HepG2 (cell line): ENCODE measurements around the gene TTLL4. TPM values are rescaled to one million over a fixed set of nuclear protein-coding genes. Genes with fewer than 3 reads are reported as not detected.

Experiments used
- AGO1 ChIP-seq: fragments of 200-400 bp; formaldehyde crosslinking; IDR thresholded peaks from 2 replicates; pipeline ENCODE4 v1.6.1; 2017; ENCODE audit warnings: mild to moderate bottlenecking, low read depth, low read length, moderate library complexity; ENCODE audit not compliant: poor library complexity, severe bottlenecking
- BHLHE40 ChIP-seq: IDR thresholded peaks from 2 replicates; pipeline ENCODE4 v1.6.1; 2011; ENCODE audit warnings: low read length, improper control_type of control experiment
- CENPX ChIP-seq: sonication (generic); formaldehyde crosslinking; IDR thresholded peaks from 2 replicates; pipeline ENCODE4 v1.9.0; 2021; ENCODE audit warnings: mild to moderate bottlenecking, missing genetic modification reagents, moderate library complexity
- GATAD2A ChIP-seq: IDR thresholded peaks from 2 replicates; pipeline ENCODE4 v1.6.1; 2016
- HHEX ChIP-seq: IDR thresholded peaks from 2 replicates; pipeline ENCODE4 v1.6.1; 2016; ENCODE audit warnings: control low read depth
- HIVEP1 ChIP-seq: sonication (generic); formaldehyde crosslinking; IDR thresholded peaks from 2 replicates; pipeline ENCODE4 v1.4.0; 2020; ENCODE audit warnings: mild to moderate bottlenecking, missing genetic modification reagents
- HOMEZ ChIP-seq: IDR thresholded peaks from 2 replicates; pipeline ENCODE4 v1.6.1; 2016; ENCODE audit warnings: low read depth
- IKZF1 ChIP-seq: fragments of 450-650 bp; IDR thresholded peaks from 2 replicates; pipeline ENCODE4 v1.7.1; 2016
- KAT2B ChIP-seq: fragments of 150-350 bp; IDR thresholded peaks from 2 replicates; pipeline ENCODE4 v1.6.1; 2014; ENCODE audit warnings: low read depth, low read length, borderline replicate concordance
- KDM1A ChIP-seq: IDR thresholded peaks from 2 replicates; pipeline ENCODE4 v1.6.1; 2016; ENCODE audit warnings: missing compliant biosample characterization
- KLF12 ChIP-seq: sonication (generic); formaldehyde crosslinking; IDR thresholded peaks from 2 replicates; pipeline ENCODE4 v1.4.0; 2020; ENCODE audit warnings: missing genetic modification reagents, borderline replicate concordance
- NR1H2 ChIP-seq: sonication (generic); formaldehyde crosslinking; IDR thresholded peaks from 2 replicates; pipeline ENCODE4 v1.8.1; 2022; ENCODE audit warnings: low read depth, missing genetic modification reagents, borderline replicate concordance
- RBAK ChIP-seq: sonication (generic); formaldehyde crosslinking; IDR thresholded peaks from 2 replicates; pipeline ENCODE4 v1.5.1; 2020; ENCODE audit warnings: mild to moderate bottlenecking, missing genetic modification reagents
- RFX1 ChIP-seq: fragments of 450-650 bp; IDR thresholded peaks from 2 replicates; pipeline ENCODE4 v1.6.1; 2017
- RFX5 ChIP-seq: IDR thresholded peaks from 2 replicates; pipeline ENCODE4 v1.6.1; 2011; ENCODE audit warnings: low read depth, low read length, improper control_type of control experiment
- SOX13 ChIP-seq, 3 experiments: fragments of 450-650 bp in 1 of 3; sonication (generic) in 1 of 3; formaldehyde crosslinking in 1 of 3; IDR thresholded peaks in 2 of 3; conservative IDR thresholded peaks in 1 of 3; 2 replicates each; pipeline versions ENCODE4 v1.5.0 to v1.6.1; 2016 to 2020; ENCODE audit warnings: antibody characterized with exemption in 1 of 3, mild to moderate bottlenecking in 1 of 3, missing compliant biosample characterization in 1 of 3, missing genetic modification reagents in 1 of 3, moderate library complexity in 1 of 3
- ZMYM4 ChIP-seq: sonication (generic); formaldehyde crosslinking; IDR thresholded peaks from 2 replicates; pipeline ENCODE4 v1.8.1; 2023; ENCODE audit warnings: mild to moderate bottlenecking, missing genetic modification reagents
- ZNF10 ChIP-seq: sonication (generic); formaldehyde crosslinking; IDR thresholded peaks from 2 replicates; pipeline ENCODE4 v1.4.0; 2020; ENCODE audit warnings: mild to moderate bottlenecking, low read depth, missing genetic modification reagents, borderline replicate concordance
- ZNF136 ChIP-seq: sonication (generic); formaldehyde crosslinking; IDR thresholded peaks from 2 replicates; pipeline ENCODE4 v1.8.1; 2022; ENCODE audit warnings: low read depth, mild to moderate bottlenecking, moderate library complexity, missing genetic modification reagents
- ZNF256 ChIP-seq: sonication (generic); formaldehyde crosslinking; conservative IDR thresholded peaks from 2 replicates; pipeline ENCODE4 v1.4.0; 2020; ENCODE audit warnings: missing genetic modification reagents
- ZNF329 ChIP-seq: sonication (generic); formaldehyde crosslinking; IDR thresholded peaks from 2 replicates; pipeline ENCODE4 v1.9.0; 2021; ENCODE audit warnings: low read depth, mild to moderate bottlenecking, missing genetic modification reagents
- ZNF335 ChIP-seq: sonication (generic); formaldehyde crosslinking; IDR thresholded peaks from 2 replicates; pipeline ENCODE4 v1.4.0; 2020; ENCODE audit warnings: missing genetic modification reagents
- ZNF33B ChIP-seq: sonication (generic); formaldehyde crosslinking; IDR thresholded peaks from 2 replicates; pipeline ENCODE4 v1.5.1; 2020; ENCODE audit warnings: mild to moderate bottlenecking, missing genetic modification reagents
- ZNF362 ChIP-seq: sonication (generic); formaldehyde crosslinking; IDR thresholded peaks from 2 replicates; pipeline ENCODE4 v1.4.0; 2020; ENCODE audit warnings: missing genetic modification reagents, mild to moderate bottlenecking, borderline replicate concordance
- ZNF496 ChIP-seq: sonication (generic); formaldehyde crosslinking; IDR thresholded peaks from 2 replicates; pipeline ENCODE4 v1.8.1; 2023; ENCODE audit warnings: mild to moderate bottlenecking, moderate library complexity, missing genetic modification reagents; ENCODE audit not compliant: insufficient replicate concordance
- ZNF546 ChIP-seq: sonication (generic); formaldehyde crosslinking; conservative IDR thresholded peaks from 2 replicates; pipeline ENCODE4 v1.8.1; 2023; ENCODE audit warnings: mild to moderate bottlenecking, missing genetic modification reagents
- ZSCAN12 ChIP-seq: sonication (generic); formaldehyde crosslinking; IDR thresholded peaks from 2 replicates; pipeline ENCODE4 v1.9.0; 2021; ENCODE audit warnings: mild to moderate bottlenecking, missing genetic modification reagents
- polyA plus RNA-seq, 8 experiments: library from polyadenylated mRNA; depleted of rRNA in 3 of 8; stranded (reverse) in 7 of 8; unstranded in 1 of 8; fragments of >200 nt; fragmentation: Illumina TruSeq in 4 of 8; extraction: Trizol in 4 of 8; gene quantifications; 2 replicates each; pipeline versions ENCODE4 v1.2.1 to v1.2.3, GENCODE V29; 2011 to 2016; ENCODE audit warnings: low read depth in 4 of 8, missing spikeins in 1 of 8, mixed read lengths in 1 of 8; ENCODE audit not compliant: insufficient read depth in 1 of 8
- total RNA-seq, 5 experiments: library from RNA; depleted of rRNA; stranded (reverse); fragments of >200 nt; fragmentation: Illumina TruSeq; extraction: Trizol; gene quantifications; 2 replicates each; pipeline ENCODE4 v1.2.3, GENCODE V29; 2016; ENCODE audit warnings: low read depth in 1 of 5

The TTLL4 gene
- total and polyA plus RNA-seq, 2 of the 13 experiments (the other 11 are each of a cell fraction or from before 2014, with no cell fraction given): 77.5 to 84.6 TPM

GRCh38 chr2:218755567-218756404 is 45.2 kb downstream of the TTLL4 start (continued):
- TF ChIP-seq KDM1A (CRISPR knock-in tag) (peak; percentile 93), KLF12 (CRISPR knock-in tag) (peak; percentile 98), HHEX (CRISPR knock-in tag) (peak; percentile 93), CENPX (CRISPR knock-in tag) (no peak), BHLHE40 (peak; percentile 46; the same call in 1 of the 2 replicates), ZNF496 (CRISPR knock-in tag) (no peak), ZNF136 (CRISPR knock-in tag) (peak; percentile 82; the same call in 1 of the 2 replicates), ZNF362 (CRISPR knock-in tag) (peak; percentile 82; the same call in 1 of the 2 replicates), SOX13 (IDR thresholded peaks at IDR 0.05) (peak; percentile 93), SOX13 (CRISPR knock-in tag; conservative IDR thresholded peaks at IDR 0.05 in 1 of 2, IDR thresholded peaks at IDR 0.05 in 1 of 2) (peak in 1 of 2 experiments; percentile 96; a peak in 3 of 4 replicates), ZNF329 (CRISPR knock-in tag) (no peak), HOMEZ (CRISPR knock-in tag) (peak; percentile 93), RBAK (CRISPR knock-in tag) (peak; percentile 83; the same call in 1 of the 2 replicates), HIVEP1 (CRISPR knock-in tag) (no peak), ZNF546 (CRISPR knock-in tag) (0 out of 2 replicates have a peak, but pooled peaks have one; percentile 68), AGO1 (no peak), GATAD2A (CRISPR knock-in tag) (peak; percentile 97), RFX1 (no peak), ZNF256 (CRISPR knock-in tag) (peak; percentile 94), ZNF33B (CRISPR knock-in tag) (no peak), RFX5 (peak; percentile 20), ZNF10 (CRISPR knock-in tag) (no peak), ZSCAN12 (CRISPR knock-in tag) (peak; percentile 75; the same call in 1 of the 2 replicates), NR1H2 (peak; percentile 88; the same call in 1 of the 2 replicates), ZNF335 (peak; percentile 81; the same call in 1 of the 2 replicates), IKZF1 (no peak), KAT2B (no peak), ZMYM4 (CRISPR knock-in tag) (peak; percentile 97)
